Ovary (tissue), 9 donors: ENCODE measurements around the gene GNAL. TPM values are rescaled to one million over a fixed set of nuclear protein-coding genes. Genes with fewer than 3 reads are reported as not detected.

Experiments
- DNase-seq, 5 donors: peaks; one replicate each; pipeline ENCODE4 v3.0.0-alpha.2; 2019 to 2020
- H3K27ac ChIP-seq, 2 donors: fragments of 200-600 bp; one replicate each; pipeline versions ENCODE4 v1.5.1 to v1.8.0; 2019 to 2022
- H3K27me3 ChIP-seq: fragments of 200-600 bp; one replicate; pipeline ENCODE4 v1.8.0; 2022
- H3K36me3 ChIP-seq: fragments of 200-600 bp; sonication (generic); one replicate; pipeline ENCODE4 v1.5.1; 2019
- H3K4me1 ChIP-seq: one replicate; pipeline ENCODE4 v1.8.1; 2013; ENCODE audit warnings: mild to moderate bottlenecking, moderate library complexity; ENCODE audit not compliant: insufficient read depth
- H3K4me3 ChIP-seq: fragments of 200-600 bp; sonication (generic); one replicate; pipeline ENCODE4 v1.5.1; 2017
- H3K9me3 ChIP-seq, 2 donors: fragments of 200-600 bp in 1 of 2; sonication (generic) in 1 of 2; one replicate each; pipeline versions ENCODE4 v1.5.1 to v1.8.1; 2013 to 2019; ENCODE audit warnings: mild to moderate bottlenecking in 1 of 2, moderate library complexity in 1 of 2
- EP300 ChIP-seq: sonication (generic); formaldehyde crosslinking; IDR thresholded peaks from one replicate; pipeline ENCODE4 v1.6.1; 2017; ENCODE audit warnings: antibody characterized with exemption
- POLR2A ChIP-seq: fragments of 450-650 bp; IDR thresholded peaks from one replicate; pipeline ENCODE4 v1.6.1; 2017; ENCODE audit warnings: antibody characterized with exemption, mild to moderate bottlenecking, moderate library complexity
- WGBS, 3 donors: extraction: QIAGEN DNeasy Blood & Tissue Kit in 1 of 3; methylation state at CpG; one replicate each; pipeline versions ENCODE4 v1.1.5 to v1.1.7; 2013 to 2017; 5-methylcytosine and 5-hydroxymethylcytosine counted together
- intact Hi-C, 4 donors: fragments of 100-400 bp; cut with DNase I; formaldehyde crosslinking; loops; one replicate each; pipeline versions ENCODE4 v1.11.0 to v1.15.1; 2022 to 2023
- polyA plus RNA-seq, 2 donors: library from polyadenylated mRNA; stranded (reverse); fragments of 200-250 nt in 1 of 2; fragments of 350-450 nt in 1 of 2; fragmentation: Illumina TruSeq in 1 of 2; extraction: RNeasy Lipid Tissue Mini Kit (QIAGEN cat#74804) in 1 of 2; gene quantifications; one replicate each; pipeline ENCODE4 v1.2.3, GENCODE V29; 2013 to 2014
- total RNA-seq, 7 donors: library from RNA; depleted of rRNA in 2 of 7; stranded (reverse); fragments of >200 nt in 2 of 7; fragmentation: NEBNext Ultra II Directional in 3 of 7; extraction: Animal tissue kit (Norgen Biotek cat#: 25700) in 3 of 7; gene quantifications; one replicate each; pipeline versions ENCODE4 v1.1.0 to v1.2.4, GENCODE V29; 2016 to 2023
- TF ChIP-seq, protein P1 (sequence below), 3 donors: fragments of 450-650 bp in 2 of 3; fragments of 200-600 bp in 1 of 3; IDR thresholded peaks; one replicate each; pipeline versions ENCODE4 v1.5.1 to v1.8.0; 2016 to 2022; ENCODE audit warnings: antibody characterized with exemption in 3 of 3, mild to moderate bottlenecking in 1 of 3
- donor health status: DM: no; HTN: no; CAD: no; lungs with moderate emphysema.
- donor health status: DM: no; HTN: no; CAD: no.
- donor health status: Bipolar disorder and iron deficiency.
- donor health status: DM: yes; HTN: yes; CAD: no.
- donor health status: DM: no; HTN: no; CAD: no.
- donor health status: DM: yes; HTN: yes; CAD: no.

The GNAL gene
- total and polyA plus RNA-seq, 9 donors = 1.6 to 15.4 (median 3.4) TPM

DNA sequence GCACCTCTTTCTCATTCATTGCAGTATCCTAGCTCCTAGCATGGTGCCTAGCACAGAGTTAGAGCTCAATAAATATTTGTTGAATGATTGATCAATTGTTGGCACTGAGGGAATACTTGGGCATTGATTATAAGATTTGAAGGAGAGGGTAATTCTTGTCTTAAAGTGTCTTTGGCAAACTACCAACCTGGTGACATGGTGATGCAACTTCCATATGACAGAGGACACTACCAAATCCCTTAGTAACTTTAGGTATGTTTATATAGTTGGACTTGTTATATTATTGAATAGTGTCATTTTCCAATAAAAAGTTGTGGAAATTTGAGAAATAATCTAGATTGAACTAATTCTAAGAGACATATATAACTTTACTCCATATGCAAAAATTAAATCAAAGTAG lies 103.6 kb downstream of the GNAL start:
- no peak overlapping the region for H3K4me3 ChIP-seq
- no peaks in the 10 kb centered on the region for H3K27me3 ChIP-seq
- intact Hi-C loops = no loop called here
- no peaks in the 10 kb centered on the region for H3K9me3 ChIP-seq
- H3K4me1 ChIP-seq = peaks cover 2% of the 10 kb centered on the region
- H3K27ac ChIP-seq = no peak overlapping the region
- DNase-seq = no peak
- TF ChIP-seq, protein P1, sequence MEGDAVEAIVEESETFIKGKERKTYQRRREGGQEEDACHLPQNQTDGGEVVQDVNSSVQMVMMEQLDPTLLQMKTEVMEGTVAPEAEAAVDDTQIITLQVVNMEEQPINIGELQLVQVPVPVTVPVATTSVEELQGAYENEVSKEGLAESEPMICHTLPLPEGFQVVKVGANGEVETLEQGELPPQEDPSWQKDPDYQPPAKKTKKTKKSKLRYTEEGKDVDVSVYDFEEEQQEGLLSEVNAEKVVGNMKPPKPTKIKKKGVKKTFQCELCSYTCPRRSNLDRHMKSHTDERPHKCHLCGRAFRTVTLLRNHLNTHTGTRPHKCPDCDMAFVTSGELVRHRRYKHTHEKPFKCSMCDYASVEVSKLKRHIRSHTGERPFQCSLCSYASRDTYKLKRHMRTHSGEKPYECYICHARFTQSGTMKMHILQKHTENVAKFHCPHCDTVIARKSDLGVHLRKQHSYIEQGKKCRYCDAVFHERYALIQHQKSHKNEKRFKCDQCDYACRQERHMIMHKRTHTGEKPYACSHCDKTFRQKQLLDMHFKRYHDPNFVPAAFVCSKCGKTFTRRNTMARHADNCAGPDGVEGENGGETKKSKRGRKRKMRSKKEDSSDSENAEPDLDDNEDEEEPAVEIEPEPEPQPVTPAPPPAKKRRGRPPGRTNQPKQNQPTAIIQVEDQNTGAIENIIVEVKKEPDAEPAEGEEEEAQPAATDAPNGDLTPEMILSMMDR (IDR thresholded peaks at IDR 0.05) = no peak
- TF ChIP-seq POLR2A (no peak), EP300 (no peak)
- no peaks in the 10 kb centered on the region for H3K36me3 ChIP-seq

DNA sequence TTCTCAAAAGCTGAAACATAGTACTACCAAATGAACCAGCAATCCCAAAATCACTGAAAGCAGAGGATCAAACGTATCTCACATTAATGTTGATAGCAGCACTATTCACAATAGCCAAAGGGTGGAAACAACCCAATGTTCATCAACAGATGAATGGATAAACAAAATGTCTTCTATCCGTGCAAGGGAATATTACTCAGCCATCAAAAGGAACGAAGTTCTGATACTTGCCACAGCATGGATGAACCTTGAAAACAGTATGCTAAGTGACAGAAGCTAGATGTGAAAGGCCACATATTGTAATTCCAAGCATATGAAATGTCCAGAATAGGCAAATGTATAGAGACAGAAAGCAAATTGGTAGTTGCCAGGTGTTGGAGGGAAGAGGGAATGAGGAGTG lies 105.1 kb downstream of the GNAL start:
- Histone ChIP-seq H3K27me3 (no peaks in the 10 kb centered on the region), H3K9me3 (no peaks in the 10 kb centered on the region), H3K4me3 (no peak overlapping the region), H3K36me3 (no peaks in the 10 kb centered on the region), H3K4me1 (peaks cover 2% of the 10 kb centered on the region), H3K27ac (no peak overlapping the region)
- WGBS, 3 donors = 89 to 91% (median 89%) methylated on average over 3 of the region's 3 CpGs
- intact Hi-C loops = no loop called here
- TF ChIP-seq, protein P1 (IDR thresholded peaks at IDR 0.05) = no peak
- no peak for TF ChIP-seq POLR2A
- no peak for TF ChIP-seq EP300
- no peak for DNase-seq

DNA sequence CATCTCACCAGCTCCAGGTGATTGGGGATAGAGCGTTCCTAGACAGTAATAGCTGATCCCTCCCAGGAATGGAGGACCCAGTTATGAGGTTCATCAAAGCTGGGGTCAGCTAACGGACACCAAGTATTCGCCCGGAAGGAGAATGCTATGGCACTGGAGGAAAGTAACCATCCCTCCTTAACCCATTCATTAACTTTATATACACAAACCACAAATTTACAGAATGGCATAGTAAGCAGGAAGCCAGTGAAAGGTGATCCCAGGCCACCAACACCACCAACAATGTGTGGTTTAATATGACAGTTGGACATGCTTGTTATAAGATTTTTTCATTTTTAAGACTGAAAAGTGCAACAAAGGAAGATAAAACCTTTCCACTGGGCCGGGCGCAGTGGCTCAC lies 106.9 kb downstream of the GNAL start:
- Histone ChIP-seq H3K4me3 (no peak overlapping the region), H3K27me3 (no peaks in the 10 kb centered on the region), H3K27ac (no peak overlapping the region), H3K9me3 (no peaks in the 10 kb centered on the region), H3K4me1 (no peaks in the 10 kb centered on the region), H3K36me3 (no peaks in the 10 kb centered on the region)
- 85 to 91% (median 87%) methylated on average over 6 of the region's 6 CpGs for WGBS, 3 donors
- no peak for DNase-seq
- TF ChIP-seq, protein P1 (IDR thresholded peaks at IDR 0.05) = no peak
- TF ChIP-seq POLR2A (no peak), EP300 (no peak)
- intact Hi-C loops = no loop called here

DNA sequence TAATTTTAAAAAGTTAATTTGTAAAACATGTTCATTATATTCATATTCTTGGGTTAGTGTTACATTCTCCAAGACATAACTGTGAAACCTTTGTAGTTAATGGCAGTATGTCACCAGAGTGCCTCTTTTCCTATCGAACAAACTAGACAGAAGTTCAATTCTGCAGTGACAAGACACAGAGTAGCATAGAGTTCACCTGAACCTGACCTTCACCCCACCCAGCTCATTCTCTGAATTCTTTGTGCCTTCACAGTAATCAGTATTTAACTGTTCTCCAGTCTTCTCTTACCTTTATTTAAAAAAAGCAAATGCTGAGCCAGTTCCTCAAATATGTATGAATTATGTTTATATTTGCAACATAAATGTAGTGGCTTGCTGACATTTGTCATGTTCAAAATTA lies 109.2 kb downstream of the GNAL start:
- intact Hi-C loops = no loop called here
- Histone ChIP-seq H3K4me1 (no peaks in the 10 kb centered on the region), H3K36me3 (no peaks in the 10 kb centered on the region), H3K27ac (no peak overlapping the region), H3K4me3 (no peak overlapping the region), H3K27me3 (no peaks in the 10 kb centered on the region), H3K9me3 (no peaks in the 10 kb centered on the region)
- TF ChIP-seq, protein P1 (IDR thresholded peaks at IDR 0.05) = no peak
- TF ChIP-seq POLR2A = no peak
- no peak for TF ChIP-seq EP300
- 32 to 49% (median 45%) methylated on average over 1 of the region's 1 CpG for WGBS, 3 donors
- no peak for DNase-seq

DNA sequence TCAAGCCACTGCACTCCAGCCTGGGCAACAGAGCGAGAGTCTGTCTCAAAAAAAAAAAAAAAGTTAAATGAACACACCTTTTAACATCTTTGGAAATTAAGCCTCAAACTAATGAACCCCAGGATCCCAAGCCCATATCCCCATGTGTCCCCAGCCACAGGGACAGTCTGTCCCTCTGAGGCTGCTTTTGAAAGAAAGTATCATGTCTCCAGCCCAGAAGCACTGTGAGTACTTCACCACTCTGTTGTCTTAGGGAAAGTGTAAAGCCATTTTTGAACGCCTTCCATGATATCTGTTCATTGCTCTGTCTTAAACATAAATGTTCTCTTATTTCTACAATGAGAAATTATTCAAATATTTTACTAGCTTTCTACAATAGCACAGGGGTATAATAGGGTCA lies 110.0 kb downstream of the GNAL start:
- DNase-seq = no peak
- Histone ChIP-seq H3K4me3 (no peak overlapping the region), H3K9me3 (no peaks in the 10 kb centered on the region), H3K27ac (no peak overlapping the region), H3K27me3 (no peaks in the 10 kb centered on the region), H3K4me1 (no peaks in the 10 kb centered on the region), H3K36me3 (no peaks in the 10 kb centered on the region)
- TF ChIP-seq POLR2A (no peak), EP300 (no peak)
- TF ChIP-seq, protein P1 (IDR thresholded peaks at IDR 0.05) = no peak
- WGBS, 3 donors = 77 to 88% (median 86%) methylated on average over 2 of the region's 2 CpGs
- intact Hi-C loops = no loop called here
